ENCODE results near the gene NFIB.

NFIB gene

GRCh38 chr9:14344941-14345353 lies 31.0 kb upstream of the NFIB start:
- no peak for DNase-seq (ENCODE audit: low spot score)

- DNase-seq (ENCODE audit: low spot score), result no peak
These were observed 30.1 kb upstream of the NFIB start for GRCh38 chr9:14344053-14344524.

- DNase-seq (ENCODE audit: low spot score), result no peak
These were observed 29.5 kb upstream of the NFIB start for GRCh38 chr9:14343261-14344031.

GRCh38 chr9:14342736-14343135 lies 28.8 kb upstream of the NFIB start:
- DNase-seq (ENCODE audit: low spot score), result no peak

- DNase-seq (ENCODE audit: low spot score), result no peak
These were observed 27.6 kb upstream of the NFIB start for GRCh38 chr9:14341437-14342122.

- DNase-seq (ENCODE audit: low spot score), result no peak
These were observed 27.1 kb upstream of the NFIB start for GRCh38 chr9:14340994-14341393.

GRCh38 chr9:14340219-14340873 lies 26.4 kb upstream of the NFIB start:
- no peak for DNase-seq (ENCODE audit: low spot score)

GRCh38 chr9:14339746-14340145 lies 25.8 kb upstream of the NFIB start:
- DNase-seq (ENCODE audit: low spot score), result no peak

GRCh38 chr9:14337615-14338014 lies 23.7 kb upstream of the NFIB start:
- no peak for DNase-seq (ENCODE audit: low spot score)

GRCh38 chr9:14336244-14336643 lies 22.3 kb upstream of the NFIB start:
- DNase-seq (ENCODE audit: low spot score), result no peak

GRCh38 chr9:14331120-14331519 lies 17.2 kb upstream of the NFIB start:
- no peak for DNase-seq (ENCODE audit: low spot score)

- no peak for DNase-seq (ENCODE audit: low spot score)
These were observed 13.1 kb upstream of the NFIB start for GRCh38 chr9:14327036-14327435.

GRCh38 chr9:14326264-14326826 lies 12.4 kb upstream of the NFIB start:
- no peak for DNase-seq (ENCODE audit: low spot score)

GRCh38 chr9:14325147-14325546 lies 11.2 kb upstream of the NFIB start:
- no peak for DNase-seq (ENCODE audit: low spot score)

GRCh38 chr9:14323985-14324650 lies 10.2 kb upstream of the NFIB start:
- DNase-seq (ENCODE audit: low spot score), result no peak

GRCh38 chr9:14323083-14323971 lies 9.4 kb upstream of the NFIB start:
- DNase-seq (ENCODE audit: low spot score), result peak; percentile 14

- peak; percentile 72 for DNase-seq (ENCODE audit: low spot score)
These were observed 8.5 kb upstream of the NFIB start for GRCh38 chr9:14322211-14323082.

GRCh38 chr9:14321517-14322130 lies 7.7 kb upstream of the NFIB start:
- no peak for DNase-seq (ENCODE audit: low spot score)

Data from hematopoietic multipotent progenitor cell treated with erythropoietin and hydrocortisone succinate and interleukin-3 and kit ligand, for 17 days (in vitro differentiated cells).